ENCODE results near the gene PPIAL4G. TPM values are rescaled to one million over a fixed set of nuclear protein-coding genes. Genes with fewer than 3 reads are reported as not detected.
"Not testable (repeated sequence)": the region's sequence is repeated elsewhere in the genome, so short reads cannot be mapped to it uniquely, and the experiment has no call there.

The PPIAL4G gene
- total RNA-seq, 1 experiment from 2014 or later: not detected

GRCh38 chr1:148526587-148526986, 43.5 kb upstream of the PPIAL4G start:
- H3K27ac ChIP-seq (ENCODE audit: insufficient read length, low read depth, low read length); H3K27ac Mint-ChIP-seq; H2BK15ac ChIP-seq (ENCODE audit: low read depth, low read length); H2BK120ac ChIP-seq (ENCODE audit: low read depth, low read length, poor library complexity, severe bottlenecking); H3K4me3 Mint-ChIP-seq; H3K23ac ChIP-seq (ENCODE audit: insufficient read length, low read depth, low read length); H3K23me2 ChIP-seq (ENCODE audit: insufficient read length, low read depth, low read length, poor library complexity, severe bottlenecking); H4K91ac ChIP-seq (ENCODE audit: insufficient read length, low read depth, low read length); H2AFZ ChIP-seq (ENCODE audit: low read length); H2AK5ac ChIP-seq (ENCODE audit: insufficient read length, low read length); H3K4me1 ChIP-seq (ENCODE audit: insufficient read depth, low read length); H3K56ac ChIP-seq (ENCODE audit: insufficient read length, low read depth, low read length); H3T11ph ChIP-seq (ENCODE audit: low read length); H4K8ac ChIP-seq (replicated peaks; ENCODE audit: insufficient read length, low read depth, low read length); H3K27me3 Mint-ChIP-seq (ENCODE audit: low read depth); H3K9me3 ChIP-seq (ENCODE audit: control insufficient read depth, low read depth, low read length); H3K9ac ChIP-seq (ENCODE audit: extremely low read depth, insufficient read length, low read length); H2BK5ac ChIP-seq (ENCODE audit: insufficient read length, low read length); H3K4me2 ChIP-seq (ENCODE audit: insufficient read depth, insufficient read length, low read length); H3K4me1 Mint-ChIP-seq; H4K20me1 ChIP-seq (ENCODE audit: control insufficient read depth, insufficient read depth, insufficient read length); H2BK12ac ChIP-seq (ENCODE audit: insufficient read length, low read depth, low read length); DNase-seq; H3K9me3 Mint-ChIP-seq; H3K4ac ChIP-seq (ENCODE audit: low read depth, low read length); H3K27me3 ChIP-seq (ENCODE audit: insufficient read depth, low read length); H3K79me2 ChIP-seq (ENCODE audit: insufficient read depth, low read length); H3K18ac ChIP-seq (ENCODE audit: insufficient read length, low read depth, low read length); H3K14ac ChIP-seq (ENCODE audit: insufficient read depth, low read length); H3K79me1 ChIP-seq (ENCODE audit: insufficient read depth, low read depth, low read length, poor library complexity, severe bottlenecking); H4K5ac ChIP-seq (ENCODE audit: insufficient read length, low read depth, low read length); H2BK20ac ChIP-seq (ENCODE audit: low read depth, low read length, poor library complexity, severe bottlenecking); H3K36me3 Mint-ChIP-seq (ENCODE audit: insufficient read depth in 1 of 3, low read depth in 3 of 3): not testable (repeated sequence)
- no CpG with 5 or more reads among the region's 2 CpGs for WGBS (ENCODE audit: extremely low coverage, insufficient read length, low lambda C conversion rate)

DNA sequence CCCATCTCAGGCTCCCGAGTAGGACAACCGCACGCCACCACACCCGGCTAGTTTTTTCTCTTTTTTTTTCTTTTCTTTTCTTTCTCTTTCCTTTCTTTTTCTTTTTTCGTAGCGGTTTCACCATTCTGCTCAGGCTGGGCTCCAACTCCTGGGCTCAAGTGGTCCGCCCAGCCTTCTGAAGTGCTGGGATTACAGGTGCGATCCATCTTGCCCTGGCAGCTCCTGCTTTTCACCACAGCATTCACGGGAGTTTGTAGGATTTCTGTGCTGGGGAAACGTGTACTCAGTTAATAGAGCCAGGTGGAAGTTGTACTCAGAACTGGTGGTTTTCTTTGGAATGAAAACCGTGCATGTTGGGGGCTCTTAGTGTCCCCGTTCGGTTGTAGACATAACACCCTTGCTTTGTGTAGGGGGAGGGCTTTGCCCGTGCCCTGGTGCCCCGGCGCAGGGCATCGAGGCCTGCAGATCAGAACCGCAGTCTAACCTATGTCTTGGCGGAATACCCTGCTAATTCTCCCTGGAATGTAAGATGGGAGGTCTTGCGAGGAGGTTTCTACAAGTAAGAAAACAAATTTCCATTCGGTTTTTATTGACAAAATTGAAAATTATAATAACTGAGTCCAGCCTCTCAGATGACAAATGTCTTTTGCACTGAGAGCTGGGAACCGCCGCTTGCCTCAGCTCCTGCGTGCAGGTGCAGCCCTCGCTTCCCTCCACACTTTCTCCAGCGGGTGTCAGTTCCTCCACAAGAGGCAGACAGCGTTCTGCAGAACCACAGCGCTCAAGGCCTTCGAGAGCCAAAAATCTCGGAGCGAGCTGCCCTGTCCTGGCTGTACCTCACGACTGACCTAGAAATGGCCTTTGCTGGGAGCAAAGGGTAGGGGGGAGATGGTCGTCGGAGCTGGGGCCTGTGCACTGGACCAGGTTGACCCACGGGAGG, 40.4 kb upstream of the PPIAL4G start:
- not testable (repeated sequence) for H3K4me2 ChIP-seq (ENCODE audit: insufficient read depth, insufficient read length, low read length); H4K91ac ChIP-seq (ENCODE audit: insufficient read length, low read depth, low read length); H2BK5ac ChIP-seq (ENCODE audit: insufficient read length, low read length); H2BK12ac ChIP-seq (ENCODE audit: insufficient read length, low read depth, low read length); H3K56ac ChIP-seq (ENCODE audit: insufficient read length, low read depth, low read length); H4K20me1 ChIP-seq (ENCODE audit: control insufficient read depth, insufficient read depth, insufficient read length); H2BK15ac ChIP-seq (ENCODE audit: low read depth, low read length); H3K4ac ChIP-seq (ENCODE audit: low read depth, low read length); H3K18ac ChIP-seq (ENCODE audit: insufficient read length, low read depth, low read length); H3K27me3 Mint-ChIP-seq (ENCODE audit: low read depth); H3K27ac ChIP-seq (ENCODE audit: insufficient read length, low read depth, low read length); H3K27me3 ChIP-seq (ENCODE audit: insufficient read depth, low read length); H3K36me3 Mint-ChIP-seq (ENCODE audit: insufficient read depth in 1 of 3, low read depth in 3 of 3); H2BK20ac ChIP-seq (ENCODE audit: low read depth, low read length, poor library complexity, severe bottlenecking); H3K79me1 ChIP-seq (ENCODE audit: insufficient read depth, low read depth, low read length, poor library complexity, severe bottlenecking); H3K9me3 ChIP-seq (ENCODE audit: control insufficient read depth, low read depth, low read length); H3K4me1 ChIP-seq (ENCODE audit: insufficient read depth, low read length); H3K9ac ChIP-seq (ENCODE audit: extremely low read depth, insufficient read length, low read length); H3K9me3 Mint-ChIP-seq; H4K5ac ChIP-seq (ENCODE audit: insufficient read length, low read depth, low read length); H3K23ac ChIP-seq (ENCODE audit: insufficient read length, low read depth, low read length); DNase-seq; H3K79me2 ChIP-seq (ENCODE audit: insufficient read depth, low read length); H2AK5ac ChIP-seq (ENCODE audit: insufficient read length, low read length); H3K23me2 ChIP-seq (ENCODE audit: insufficient read length, low read depth, low read length, poor library complexity, severe bottlenecking); H3T11ph ChIP-seq (ENCODE audit: low read length); H4K8ac ChIP-seq (replicated peaks; ENCODE audit: insufficient read length, low read depth, low read length); H2BK120ac ChIP-seq (ENCODE audit: low read depth, low read length, poor library complexity, severe bottlenecking); H3K14ac ChIP-seq (ENCODE audit: insufficient read depth, low read length); H2AFZ ChIP-seq (ENCODE audit: low read length); H3K4me1 Mint-ChIP-seq
- H3K4me3 Mint-ChIP-seq: peak overlapping the region; percentile 61 to 82
- H3K27ac Mint-ChIP-seq: peak overlapping the region in 2 of 3 experiments; percentile 99 to 100; a peak in 3 of 7 replicates
- no CpG with 5 or more reads among the region's 35 CpGs for WGBS (ENCODE audit: extremely low coverage, insufficient read length, low lambda C conversion rate)

All from H9 (cell line).